GM12873 (cell line): ENCODE results near the gene SPHK1.

Source experiments
- CTCF ChIP-seq: IDR thresholded peaks from 2 replicates; pipeline ENCODE4 v1.5.1; 2012; ENCODE audit warnings: low read depth, mild to moderate bottlenecking, moderate library complexity, low read length, control low read depth; ENCODE audit not compliant: insufficient read depth; ENCODE audit errors: missing control alignments

SPHK1 gene

GRCh38 chr17:76422406-76422805 is 38.0 kb downstream of the SPHK1 start:
- TF ChIP-seq CTCF, result no peak

DNA sequence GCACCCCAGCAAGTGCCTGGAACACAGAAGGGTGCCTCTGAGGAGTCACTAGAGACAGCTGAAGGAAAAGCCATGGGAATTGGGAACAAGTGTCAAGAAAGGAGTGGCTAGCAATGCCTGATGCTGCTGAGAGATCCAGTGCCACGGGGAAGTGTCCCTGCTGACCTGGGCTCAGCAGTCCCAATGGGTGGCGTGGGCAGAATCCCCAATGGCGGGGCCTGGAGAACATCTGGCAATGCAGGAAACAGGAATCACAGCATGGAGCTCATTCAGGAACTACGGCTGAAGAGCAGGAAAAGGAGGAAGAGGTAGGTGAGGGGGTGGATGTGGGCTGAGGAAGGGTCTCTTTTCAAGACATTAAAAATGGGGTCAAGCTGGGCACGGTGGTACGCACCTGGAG is 38.5 kb downstream of the SPHK1 start:
- no peak for TF ChIP-seq CTCF

- no peak for TF ChIP-seq CTCF
Measured at GRCh38 chr17:76426853-76427252, 42.4 kb downstream of the SPHK1 start.

- TF ChIP-seq CTCF, result no peak
Measured at GRCh38 chr17:76427501-76428231, 43.3 kb downstream of the SPHK1 start.

GRCh38 chr17:76428511-76428910 is 44.1 kb downstream of the SPHK1 start:
- TF ChIP-seq CTCF, result no peak

DNA sequence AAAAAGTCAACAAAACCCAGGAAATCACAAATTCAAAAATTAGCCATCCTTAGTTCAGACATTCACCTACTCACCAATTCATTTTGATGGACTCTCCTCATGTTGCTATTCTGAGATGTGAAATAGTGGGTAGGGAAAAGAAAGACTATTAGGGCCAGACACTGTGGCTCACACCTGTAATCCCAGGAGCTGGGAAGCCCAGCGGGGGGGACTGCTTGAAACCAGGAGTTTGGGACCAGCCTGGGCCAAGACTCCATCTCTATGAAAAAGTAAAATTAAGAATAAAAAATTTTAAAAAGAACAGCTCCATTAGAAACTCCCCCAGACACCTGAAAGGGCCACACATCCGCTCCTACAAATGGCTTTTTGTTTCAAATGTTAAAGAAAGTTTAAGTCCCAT is 47.1 kb downstream of the SPHK1 start:
- no peak for TF ChIP-seq CTCF

DNA sequence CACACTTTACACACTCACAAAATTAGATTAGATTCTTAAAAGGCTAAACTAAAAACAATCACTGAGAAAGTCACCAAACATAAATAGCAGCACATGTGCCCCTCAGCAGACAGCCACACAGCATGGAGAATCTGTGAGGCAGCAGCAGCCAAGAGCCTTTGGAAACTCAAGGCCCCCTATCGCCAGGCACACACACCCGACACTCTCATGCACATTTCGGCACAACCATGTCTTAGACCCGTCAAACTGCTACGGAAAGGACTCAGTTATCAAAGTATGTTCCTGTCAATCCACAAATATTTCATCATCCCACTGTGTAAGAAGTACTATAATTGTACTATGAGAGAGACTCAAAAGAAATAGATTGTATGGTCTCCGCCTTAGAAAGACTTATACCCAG is 47.6 kb downstream of the SPHK1 start:
- TF ChIP-seq CTCF, result no peak
